ENCODE measurements around the gene DEUP1.

GRCh38 chr11:93368022-93368421 lies 37.5 kb downstream of the DEUP1 start:
- TF ChIP-seq CTCF (IDR thresholded peaks at IDR 0.05) (no peak), EZH2 (IDR thresholded peaks at IDR 0.05; ENCODE audit: borderline replicate concordance, insufficient read depth, low read depth, low read length, poor library complexity, severe bottlenecking) (no peak)
